ENCODE measurements around the gene ULK1.

The ULK1 gene

DNA sequence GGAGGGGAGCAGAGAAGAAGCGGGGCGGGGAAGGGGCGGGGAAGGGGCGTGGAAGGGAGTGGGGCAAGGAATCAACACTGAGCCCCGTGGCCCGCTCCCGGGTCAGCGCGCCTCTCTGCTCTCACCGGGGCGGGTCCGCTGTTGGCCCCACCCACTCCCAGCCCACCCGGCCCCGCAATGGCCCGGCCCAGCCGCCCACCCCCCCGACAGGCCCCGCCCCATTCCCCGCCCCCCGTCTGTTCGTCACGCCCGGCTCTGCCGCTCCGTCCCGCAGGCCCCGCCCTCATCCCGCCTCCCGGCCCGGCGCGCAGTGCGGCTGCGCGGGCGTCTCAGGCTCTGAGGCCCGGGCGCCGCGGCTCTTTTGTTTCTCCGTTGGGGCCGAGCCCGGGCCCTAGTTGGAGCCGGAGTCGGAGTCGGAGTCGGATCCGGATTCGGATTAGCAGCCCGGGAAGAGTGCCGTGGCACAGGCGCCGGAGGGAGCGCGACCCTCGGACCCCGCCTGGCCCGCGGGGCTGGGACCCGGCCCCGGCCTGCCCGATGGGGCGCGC lies at the start of gene ULK1:
Gene ULK1, plus strand, starts transcription at position 310 of the 548 bp plus-strand sequence. CDS start 380 bp downstream, outside the sequence.
- DNase-seq: peak; percentile 89

DNA sequence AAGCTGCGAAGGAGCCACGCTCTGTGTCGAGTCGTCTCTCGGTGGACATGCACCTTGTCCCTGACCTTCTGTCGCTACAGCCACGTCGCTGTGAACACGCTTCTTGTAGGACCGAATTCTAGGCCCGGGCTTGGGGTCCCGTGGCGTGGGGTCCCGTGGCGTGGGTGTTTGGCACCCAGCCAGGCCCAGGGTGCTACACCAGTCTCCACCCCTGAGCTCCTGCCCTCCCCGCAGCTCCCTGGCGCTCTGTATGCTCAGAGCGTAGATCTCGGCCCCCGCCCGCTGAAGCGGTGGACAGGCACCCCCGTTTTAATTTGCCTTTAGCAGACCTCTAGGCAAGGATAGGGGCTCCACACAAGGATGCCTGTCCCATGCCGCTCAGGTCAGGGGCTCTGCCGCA lies 49.8 kb upstream of the ULK1 start:
- no peak for DNase-seq

GRCh38 chr12:131845121-131845520 lies 49.3 kb upstream of the ULK1 start:
- no peak for DNase-seq

DNA sequence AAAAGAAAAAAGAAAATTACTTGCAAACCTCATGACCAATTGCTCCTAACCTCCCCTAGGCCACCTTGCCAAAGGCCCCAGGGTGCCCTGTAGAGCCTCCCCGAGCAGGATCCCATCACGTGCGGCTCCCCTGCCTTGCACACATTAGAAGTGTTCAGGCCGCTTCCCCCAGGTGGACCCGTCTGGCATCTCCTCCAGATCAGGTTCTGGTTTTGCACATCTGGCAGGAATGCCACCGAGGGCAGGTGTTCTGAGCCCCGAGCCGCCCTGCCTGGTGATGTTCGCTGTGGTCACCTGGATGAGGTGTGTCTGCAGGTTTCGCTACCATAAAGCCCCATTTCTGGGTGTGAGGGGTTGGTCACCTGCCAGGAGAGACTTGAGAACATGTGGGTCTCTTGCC lies 47.0 kb upstream of the ULK1 start:
- no peak for DNase-seq

DNA sequence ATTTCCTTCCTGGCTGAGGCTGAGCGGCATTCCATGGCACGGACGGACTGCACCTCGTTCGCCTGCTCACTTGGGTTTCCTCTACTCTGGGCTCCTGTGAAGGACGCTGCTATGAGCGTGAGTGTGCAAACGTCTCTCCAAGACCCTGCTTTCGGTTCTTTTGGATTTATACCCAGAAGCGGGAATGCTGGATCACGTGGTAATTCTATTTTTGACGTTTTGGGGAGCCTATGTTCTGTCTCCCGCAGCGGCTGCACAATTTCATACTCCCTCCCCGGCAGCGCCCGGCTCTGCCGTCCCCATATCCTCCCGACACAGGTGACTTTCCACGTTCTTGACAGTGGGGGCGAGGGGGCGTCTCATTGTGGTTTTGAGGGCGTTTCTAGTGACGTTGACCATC lies 45.7 kb upstream of the ULK1 start:
- DNase-seq: no peak

- no peak for DNase-seq
Observed at GRCh38 chr12:131849700-131850553, 44.5 kb upstream of the ULK1 start.

GRCh38 chr12:131850856-131851559 lies 43.4 kb upstream of the ULK1 start:
- no peak for DNase-seq

GRCh38 chr12:131851741-131852550 lies 42.5 kb upstream of the ULK1 start:
- DNase-seq: no peak

GRCh38 chr12:131852551-131853299 lies 41.7 kb upstream of the ULK1 start:
- no peak for DNase-seq

DNA sequence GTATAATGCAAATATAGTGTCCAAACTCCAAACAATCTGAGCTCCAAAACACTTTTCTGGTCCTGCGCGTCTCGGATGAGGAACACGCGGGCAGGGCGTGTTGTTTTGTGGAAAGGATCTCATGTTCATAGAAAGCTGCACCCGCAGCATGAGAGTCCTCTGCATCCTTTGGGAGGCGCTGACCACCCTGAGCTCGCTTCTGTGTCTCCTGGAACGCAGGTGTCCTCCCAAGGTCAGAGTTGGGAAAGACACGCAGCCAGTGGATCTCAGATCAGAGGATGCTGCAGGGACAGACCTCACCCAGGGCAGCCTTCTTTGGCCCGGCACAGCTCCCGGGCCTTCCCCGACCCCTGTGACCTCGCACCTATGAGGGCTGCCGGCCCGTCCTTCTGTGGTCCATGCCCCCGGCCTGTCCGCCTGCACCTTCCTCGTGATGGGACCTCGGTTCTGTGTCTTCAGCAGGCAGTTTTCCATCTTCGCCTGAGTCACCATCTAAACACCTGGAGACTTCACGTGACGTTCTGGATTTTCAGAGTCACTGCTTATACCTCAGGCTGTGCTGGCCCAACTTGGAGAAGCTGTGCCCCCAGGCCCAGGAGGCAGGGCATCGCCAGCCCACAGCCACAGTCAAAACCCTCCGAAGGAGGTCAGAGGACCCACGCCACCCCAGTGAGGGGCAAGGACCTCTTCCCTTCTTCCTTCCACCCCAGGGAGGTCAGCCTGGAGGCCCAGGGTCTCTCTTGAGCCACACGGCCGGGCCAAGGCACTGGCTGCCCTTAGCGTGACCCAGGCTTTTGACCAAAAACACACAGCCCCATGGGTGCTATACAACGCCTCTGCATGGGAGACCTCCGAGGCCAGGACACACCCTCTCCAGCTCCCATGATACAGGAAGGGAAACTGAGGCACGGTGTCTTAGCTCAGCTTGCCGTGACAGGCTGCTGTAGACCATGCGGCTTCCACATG lies 40.3 kb upstream of the ULK1 start:
- no peak for DNase-seq

- no peak for DNase-seq
Observed at GRCh38 chr12:131854861-131855476, 39.5 kb upstream of the ULK1 start.

DNA sequence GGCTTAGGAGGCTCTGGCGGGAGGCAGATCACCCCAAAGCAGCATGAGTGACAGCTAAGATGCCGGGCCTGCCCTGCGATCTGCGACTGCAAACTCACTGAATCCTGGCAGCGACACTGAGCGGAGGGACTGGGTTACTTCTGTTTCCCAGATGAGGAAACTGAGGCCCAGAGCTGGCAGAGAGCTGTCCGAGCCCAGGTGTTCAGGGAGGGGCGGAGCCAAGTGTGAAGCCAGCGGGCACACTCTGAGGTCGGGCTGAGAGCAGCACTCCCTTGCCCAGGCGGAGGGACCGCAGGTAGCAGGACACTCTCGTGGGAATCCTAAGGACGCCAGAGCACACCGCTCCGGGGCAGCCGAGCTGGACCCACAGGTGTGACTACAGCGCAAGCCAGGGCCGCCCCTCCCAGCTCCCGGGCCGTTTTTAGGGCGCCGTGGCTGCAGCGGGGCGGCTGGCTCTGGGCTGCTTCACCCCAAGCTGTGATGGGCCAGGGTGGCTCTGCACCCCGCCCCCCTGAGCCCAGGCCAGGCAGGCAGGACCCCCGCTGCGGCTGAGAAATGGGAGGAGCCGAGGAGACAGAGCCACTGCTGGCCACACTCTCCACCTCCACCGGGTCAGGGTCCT lies 38.8 kb upstream of the ULK1 start:
- DNase-seq: no peak

DNA sequence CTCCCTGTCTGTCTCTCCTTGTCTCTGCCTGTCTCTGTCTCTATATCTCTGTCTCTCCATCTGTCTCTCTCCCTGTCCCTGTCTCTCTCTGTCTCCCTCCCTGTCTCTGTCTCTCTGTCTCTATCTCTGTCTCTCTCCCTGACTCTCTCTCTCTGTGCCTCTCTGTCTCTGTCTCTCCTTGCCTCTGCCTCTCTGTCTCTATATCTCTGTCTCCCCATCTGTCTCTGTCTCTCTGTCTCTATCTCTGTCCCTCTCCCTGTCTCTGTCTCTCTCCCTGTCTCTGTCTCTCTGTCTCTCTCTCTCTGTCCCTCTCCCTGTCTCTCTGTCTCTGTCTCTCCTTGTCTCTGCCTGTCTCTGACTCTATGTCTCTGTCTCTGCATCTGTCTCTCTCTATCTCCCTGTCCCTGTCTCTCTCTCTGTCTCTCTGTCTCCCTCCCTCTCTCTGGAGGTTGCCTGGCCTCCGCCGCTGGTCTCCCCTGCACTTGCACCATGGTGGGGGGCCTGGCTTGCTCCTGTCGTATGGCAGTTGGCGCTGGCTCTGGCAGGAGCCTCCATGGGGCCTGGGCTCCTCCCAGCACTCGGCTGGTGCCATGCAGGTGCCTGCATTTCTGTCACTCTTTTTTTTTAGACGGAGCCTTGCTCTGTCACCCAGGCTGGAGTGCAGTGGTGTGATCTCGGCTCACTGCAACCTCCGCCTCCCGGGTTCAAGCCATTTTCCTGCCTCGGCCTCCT lies 37.9 kb upstream of the ULK1 start:
- DNase-seq: no peak

DNA sequence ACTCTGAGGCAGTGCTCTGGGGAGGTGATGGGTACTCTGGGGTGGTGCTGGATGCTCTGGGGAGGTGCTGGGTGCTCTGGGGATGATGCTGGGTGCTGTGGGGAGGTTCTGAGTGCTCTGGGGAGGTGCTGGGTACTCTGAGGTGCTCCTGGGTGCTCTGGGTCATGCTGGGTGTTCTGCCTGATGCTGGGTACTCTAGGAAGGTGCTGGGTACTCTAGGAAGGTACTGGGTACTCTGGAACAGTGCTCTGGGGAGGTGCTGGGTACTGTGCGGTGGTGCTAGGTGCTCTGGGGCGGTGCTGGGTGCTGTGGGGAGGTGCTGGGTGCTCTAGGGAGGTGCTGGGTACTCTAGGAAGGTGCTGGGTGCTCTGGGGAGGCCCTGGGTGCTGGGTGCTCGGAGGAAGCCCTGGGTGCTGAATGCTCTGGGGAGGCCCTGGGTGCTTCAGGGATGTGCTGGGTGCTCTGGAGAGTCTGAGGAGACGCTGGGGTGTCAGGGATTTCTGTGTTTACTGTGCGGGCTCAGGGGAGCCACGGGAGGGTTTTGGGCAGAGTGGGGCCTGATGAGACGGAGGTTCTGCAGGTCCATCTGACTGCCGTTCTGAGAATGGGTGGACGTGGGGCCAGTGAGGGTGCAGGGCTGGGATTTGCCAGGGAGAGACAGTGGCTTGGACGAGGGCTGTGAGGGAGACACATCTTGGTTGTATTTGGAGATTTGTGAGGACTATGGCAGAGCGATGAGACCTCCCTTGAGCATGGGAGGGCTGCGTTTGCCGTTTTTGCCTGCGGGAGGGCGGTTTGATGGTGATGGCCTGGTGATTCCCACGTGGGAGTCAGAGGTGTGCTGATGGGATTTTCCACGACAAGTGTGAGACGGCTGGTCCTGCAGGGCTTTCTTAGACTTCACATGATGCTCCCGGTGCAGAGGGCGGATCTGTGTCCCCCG lies 36.2 kb upstream of the ULK1 start:
- no peak for DNase-seq

- DNase-seq: no peak
Observed at GRCh38 chr12:131860472-131861260, 33.8 kb upstream of the ULK1 start.

DNA sequence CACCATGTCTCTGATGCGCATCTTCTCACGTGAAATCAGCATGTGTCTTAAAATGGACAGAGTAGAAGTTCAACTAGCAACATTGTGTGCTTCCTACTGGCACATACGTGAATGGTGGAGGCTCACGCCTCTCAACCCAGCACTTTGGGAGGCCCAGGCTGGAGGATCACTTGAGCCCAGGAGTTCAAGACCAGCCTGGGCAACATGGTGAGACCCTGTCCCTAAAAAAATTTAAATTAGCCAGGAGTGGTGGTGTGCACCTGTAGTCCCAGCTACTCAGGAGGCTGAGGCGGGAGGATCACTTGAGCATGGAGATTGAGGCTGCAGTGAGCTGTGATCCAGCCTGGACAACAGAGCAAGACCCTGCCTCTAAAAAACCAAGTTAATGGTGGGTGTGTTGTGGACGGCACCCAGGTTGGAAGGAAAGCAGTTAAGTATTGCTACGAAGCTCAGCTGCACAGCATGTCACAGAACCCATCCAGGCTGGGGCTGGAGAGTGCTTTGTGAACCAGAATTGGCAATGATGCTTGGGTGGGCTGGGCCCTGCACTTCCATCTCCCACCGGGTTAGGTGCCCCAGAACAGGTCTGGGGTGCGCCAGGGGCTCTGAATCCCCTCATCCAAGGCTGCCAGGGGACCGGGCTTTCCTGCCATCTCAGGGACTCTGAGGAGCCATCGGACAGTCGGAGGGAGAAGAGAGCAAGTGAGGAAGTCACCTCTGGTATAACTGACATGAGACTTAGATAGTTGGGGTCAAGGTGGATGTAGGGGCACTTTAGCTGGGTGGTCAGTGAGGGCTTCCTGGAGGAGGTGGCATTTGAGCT lies 33.0 kb upstream of the ULK1 start:
- no peak for DNase-seq

DNA sequence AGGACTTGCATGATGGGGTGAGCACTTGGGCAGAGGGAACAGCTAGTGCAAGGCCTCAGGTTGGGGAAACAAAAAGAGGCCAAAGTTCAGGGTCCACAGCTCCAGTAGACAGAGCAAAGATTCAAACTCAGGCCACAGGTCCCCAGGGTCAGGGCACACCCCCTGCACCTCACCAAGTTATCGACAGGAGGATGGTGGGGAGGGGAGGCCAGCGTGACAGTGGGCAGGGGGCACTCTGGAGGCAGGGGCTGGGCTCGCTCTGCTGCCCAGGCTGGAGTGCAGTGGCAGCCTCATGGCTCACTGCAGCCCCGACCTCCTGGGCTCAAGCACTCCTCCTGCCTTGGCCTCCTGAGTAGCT lies 32.4 kb upstream of the ULK1 start:
- DNase-seq: no peak

Data from activated CD4-positive, alpha-beta T cell treated with anti-CD3 and anti-CD28 coated beads, Interleukin-2, amount 50 U/mL, for 4 hours (primary cell).